Progenitor cell of endocrine pancreas (in vitro differentiated cells): ENCODE data around the gene LIPM. TPM values are rescaled to one million over a fixed set of nuclear protein-coding genes. Genes with fewer than 3 reads are reported as not detected.

Source experiments
- DNase-seq: peaks from one replicate; pipeline ENCODE4 v3.0.0; 2021; ENCODE audit warnings: low spot score; ENCODE audit not compliant: unreplicated experiment
- H3K27ac Mint-ChIP-seq: 2 replicates; pipeline ENCODE4 v1.8.0; 2021; ENCODE audit warnings: mild to moderate bottlenecking, moderate library complexity, mixed read lengths
- H3K27me3 Mint-ChIP-seq: 2 replicates; pipeline ENCODE4 v1.8.0; 2021; ENCODE audit warnings: mixed read lengths
- H3K36me3 Mint-ChIP-seq: 2 replicates; pipeline ENCODE4 v1.8.0; 2022; ENCODE audit warnings: mixed read lengths; ENCODE audit not compliant: insufficient read depth
- H3K4me1 Mint-ChIP-seq: 2 replicates; pipeline ENCODE4 v1.8.0; 2021; ENCODE audit warnings: low read depth, mixed read lengths
- H3K4me3 Mint-ChIP-seq: 2 replicates; pipeline ENCODE4 v1.8.0; 2021; ENCODE audit warnings: low read depth, mild to moderate bottlenecking, moderate library complexity, mixed read lengths
- H3K9me3 Mint-ChIP-seq: 2 replicates; pipeline ENCODE4 v1.8.0; 2021; ENCODE audit warnings: low read depth, mixed read lengths
- total RNA-seq: library from RNA; stranded (reverse); gene quantifications from 2 replicates; pipeline ENCODE4 v1.2.1, GENCODE V29; 2021
- TF ChIP-seq, protein P1 (sequence below): fragments of 200-600 bp; sonication (generic); IDR thresholded peaks from one replicate; pipeline ENCODE4 v1.5.0; 2021; ENCODE audit warnings: antibody characterized with exemption, mild to moderate bottlenecking; ENCODE audit not compliant: unreplicated experiment

The LIPM gene
- total RNA-seq, 1 donor from 2014 or later, result not detected

DNA sequence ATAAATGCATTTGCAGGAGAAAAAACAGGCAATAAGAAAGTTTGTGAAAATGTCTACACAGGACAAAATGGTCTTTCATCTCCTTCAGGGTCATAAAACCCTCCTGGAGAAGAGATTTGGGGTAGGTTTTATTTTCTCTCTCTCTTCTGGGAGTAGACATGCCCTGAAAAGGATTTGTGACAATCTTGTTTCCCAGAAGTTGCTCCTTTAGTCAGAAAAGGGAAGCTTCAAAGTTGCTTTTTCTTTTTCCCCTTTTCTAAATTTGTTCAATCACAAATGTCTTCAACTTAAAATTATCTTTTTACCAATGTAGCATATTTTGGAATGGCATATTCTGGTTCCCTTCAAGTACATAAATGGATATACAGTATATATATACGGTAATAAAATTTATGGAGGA lies 58.5 kb downstream of the LIPM start:
- H3K4me1 Mint-ChIP-seq, result no peaks in the 10 kb centered on the region
- H3K36me3 Mint-ChIP-seq, result no peaks in the 10 kb centered on the region
- peaks cover 24% of the 10 kb centered on the region for H3K27me3 Mint-ChIP-seq
- no peak overlapping the region for H3K4me3 Mint-ChIP-seq
- TF ChIP-seq, protein P1, sequence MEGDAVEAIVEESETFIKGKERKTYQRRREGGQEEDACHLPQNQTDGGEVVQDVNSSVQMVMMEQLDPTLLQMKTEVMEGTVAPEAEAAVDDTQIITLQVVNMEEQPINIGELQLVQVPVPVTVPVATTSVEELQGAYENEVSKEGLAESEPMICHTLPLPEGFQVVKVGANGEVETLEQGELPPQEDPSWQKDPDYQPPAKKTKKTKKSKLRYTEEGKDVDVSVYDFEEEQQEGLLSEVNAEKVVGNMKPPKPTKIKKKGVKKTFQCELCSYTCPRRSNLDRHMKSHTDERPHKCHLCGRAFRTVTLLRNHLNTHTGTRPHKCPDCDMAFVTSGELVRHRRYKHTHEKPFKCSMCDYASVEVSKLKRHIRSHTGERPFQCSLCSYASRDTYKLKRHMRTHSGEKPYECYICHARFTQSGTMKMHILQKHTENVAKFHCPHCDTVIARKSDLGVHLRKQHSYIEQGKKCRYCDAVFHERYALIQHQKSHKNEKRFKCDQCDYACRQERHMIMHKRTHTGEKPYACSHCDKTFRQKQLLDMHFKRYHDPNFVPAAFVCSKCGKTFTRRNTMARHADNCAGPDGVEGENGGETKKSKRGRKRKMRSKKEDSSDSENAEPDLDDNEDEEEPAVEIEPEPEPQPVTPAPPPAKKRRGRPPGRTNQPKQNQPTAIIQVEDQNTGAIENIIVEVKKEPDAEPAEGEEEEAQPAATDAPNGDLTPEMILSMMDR, result no peak
- H3K9me3 Mint-ChIP-seq, result no peaks in the 10 kb centered on the region
- no peak overlapping the region for H3K27ac Mint-ChIP-seq
- DNase-seq, result no peak

DNA sequence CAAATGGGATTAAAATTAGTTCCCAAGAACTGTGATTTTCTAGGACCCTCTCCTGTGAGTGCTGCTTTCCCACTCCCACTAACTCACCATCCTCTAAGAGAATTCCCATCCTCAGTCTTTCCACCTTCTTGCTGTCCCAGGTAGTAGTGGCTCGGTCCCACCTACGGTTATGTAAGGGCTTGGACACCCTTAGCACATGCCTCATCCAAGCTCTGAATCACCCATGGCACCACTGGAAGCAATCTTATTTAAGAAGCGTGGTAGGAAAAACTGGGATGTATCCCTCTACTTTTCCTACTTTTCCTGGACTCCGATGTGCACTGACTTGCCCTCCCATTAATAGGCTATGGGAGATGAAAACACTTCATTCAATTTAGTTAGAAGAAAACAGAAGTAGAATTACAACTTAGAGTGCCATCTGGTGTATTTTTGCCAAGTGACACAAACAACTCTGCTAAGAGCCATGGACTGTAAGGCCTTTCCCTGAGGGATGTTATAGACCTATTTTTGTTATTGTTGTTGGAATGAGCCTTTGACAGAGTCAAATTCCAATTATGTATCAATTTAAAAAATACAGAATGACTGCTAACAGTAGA lies 62.8 kb downstream of the LIPM start:
- no peak for DNase-seq
- TF ChIP-seq, protein P1, result no peak
- H3K27ac Mint-ChIP-seq, result no peak overlapping the region
- no peak overlapping the region for H3K4me3 Mint-ChIP-seq
- H3K4me1 Mint-ChIP-seq, result no peaks in the 10 kb centered on the region
- H3K9me3 Mint-ChIP-seq, result no peaks in the 10 kb centered on the region
- no peaks in the 10 kb centered on the region for H3K36me3 Mint-ChIP-seq
- H3K27me3 Mint-ChIP-seq, result peaks cover 27% of the 10 kb centered on the region

DNA sequence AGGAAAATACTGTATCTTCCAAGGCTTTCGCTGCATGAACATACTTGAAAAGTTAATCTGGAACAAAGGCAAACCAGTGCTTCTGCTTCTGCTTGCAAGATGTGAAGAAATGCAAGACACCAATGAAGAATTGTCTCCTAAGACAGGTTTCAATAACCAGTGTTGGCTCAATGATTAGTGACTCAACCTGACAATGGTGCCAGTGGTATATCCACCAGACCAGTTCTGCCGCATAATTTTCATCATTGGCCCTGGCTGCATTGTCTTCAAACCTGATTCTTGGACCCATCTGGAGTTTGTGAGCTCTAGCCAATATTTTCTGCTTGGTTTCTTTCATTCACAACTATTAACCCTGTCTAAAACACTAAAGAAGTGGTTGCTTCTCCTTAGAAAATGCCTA lies 63.9 kb downstream of the LIPM start:
- H3K4me3 Mint-ChIP-seq, result no peak overlapping the region
- no peaks in the 10 kb centered on the region for H3K36me3 Mint-ChIP-seq
- H3K27me3 Mint-ChIP-seq, result peaks cover 22% of the 10 kb centered on the region
- DNase-seq, result no peak
- H3K27ac Mint-ChIP-seq, result no peak overlapping the region
- TF ChIP-seq, protein P1, result no peak
- H3K4me1 Mint-ChIP-seq, result no peaks in the 10 kb centered on the region
- H3K9me3 Mint-ChIP-seq, result no peaks in the 10 kb centered on the region

DNA sequence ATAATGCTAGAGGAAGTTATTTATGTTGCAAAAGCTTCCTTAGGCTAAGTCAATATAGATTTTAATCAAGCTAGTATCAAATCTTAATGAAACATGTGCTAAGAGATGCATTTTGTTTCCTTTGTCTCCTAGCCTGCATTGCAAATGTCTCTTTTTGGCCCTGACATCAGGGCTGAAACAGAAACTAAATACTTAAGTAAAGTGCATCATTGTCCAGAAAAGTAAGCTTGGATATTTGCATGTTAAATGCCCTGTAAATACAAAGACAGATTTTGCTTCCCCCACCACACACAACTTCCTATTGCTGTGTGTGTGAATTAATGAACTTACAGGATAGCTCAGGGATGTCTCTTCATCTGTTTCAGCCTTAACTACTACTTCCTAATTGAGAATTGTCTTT lies 67.6 kb downstream of the LIPM start:
- H3K4me1 Mint-ChIP-seq, result no peaks in the 10 kb centered on the region
- H3K9me3 Mint-ChIP-seq, result no peaks in the 10 kb centered on the region
- no peaks in the 10 kb centered on the region for H3K36me3 Mint-ChIP-seq
- H3K27me3 Mint-ChIP-seq, result peaks cover 13% of the 10 kb centered on the region
- no peak overlapping the region for H3K4me3 Mint-ChIP-seq
- no peak overlapping the region for H3K27ac Mint-ChIP-seq
- no peak for DNase-seq
- TF ChIP-seq, protein P1, result no peak

Other genes starting within 250 kb of the LIPM start
- 7.5 and 9.2 TPM in 2 replicates for gene RNLS, start 219.4 kb upstream of the LIPM start, total RNA-seq
- not detected in 2 replicates for gene LIPJ, start 216.0 kb upstream of the LIPM start, total RNA-seq
- not detected in 2 replicates for gene LIPF, start 138.3 kb upstream of the LIPM start, total RNA-seq
- not detected in 2 replicates for gene LIPK, start 96.5 kb upstream of the LIPM start, total RNA-seq
- gene LIPN, start 42.7 kb upstream of the LIPM start, total RNA-seq, result not detected in 2 replicates
- 0.18 TPM in 1 of 2 replicates, not detected in the other for gene ANKRD22, start 49.1 kb downstream of the LIPM start, total RNA-seq
- 1.3 TPM in 2 replicates for gene STAMBPL1, start 77.5 kb downstream of the LIPM start, total RNA-seq
- gene ACTA2, start 150.0 kb downstream of the LIPM start, total RNA-seq, result 4.1 and 6.0 TPM in 2 replicates
- 1.9 and 2.7 TPM in 2 replicates for gene FAS, start 188.1 kb downstream of the LIPM start, total RNA-seq